Measurements from ENCODE around the gene AMH. TPM values are rescaled to one million over a fixed set of nuclear protein-coding genes. Genes with fewer than 3 reads are reported as not detected.

AMH gene
- total RNA-seq, 2 donors from 2014 or later: 0.92 to 0.95 TPM

- TF ChIP-seq, protein P1, sequence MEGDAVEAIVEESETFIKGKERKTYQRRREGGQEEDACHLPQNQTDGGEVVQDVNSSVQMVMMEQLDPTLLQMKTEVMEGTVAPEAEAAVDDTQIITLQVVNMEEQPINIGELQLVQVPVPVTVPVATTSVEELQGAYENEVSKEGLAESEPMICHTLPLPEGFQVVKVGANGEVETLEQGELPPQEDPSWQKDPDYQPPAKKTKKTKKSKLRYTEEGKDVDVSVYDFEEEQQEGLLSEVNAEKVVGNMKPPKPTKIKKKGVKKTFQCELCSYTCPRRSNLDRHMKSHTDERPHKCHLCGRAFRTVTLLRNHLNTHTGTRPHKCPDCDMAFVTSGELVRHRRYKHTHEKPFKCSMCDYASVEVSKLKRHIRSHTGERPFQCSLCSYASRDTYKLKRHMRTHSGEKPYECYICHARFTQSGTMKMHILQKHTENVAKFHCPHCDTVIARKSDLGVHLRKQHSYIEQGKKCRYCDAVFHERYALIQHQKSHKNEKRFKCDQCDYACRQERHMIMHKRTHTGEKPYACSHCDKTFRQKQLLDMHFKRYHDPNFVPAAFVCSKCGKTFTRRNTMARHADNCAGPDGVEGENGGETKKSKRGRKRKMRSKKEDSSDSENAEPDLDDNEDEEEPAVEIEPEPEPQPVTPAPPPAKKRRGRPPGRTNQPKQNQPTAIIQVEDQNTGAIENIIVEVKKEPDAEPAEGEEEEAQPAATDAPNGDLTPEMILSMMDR (IDR thresholded peaks at IDR 0.05): no peak
- no peak overlapping the region for H3K27ac ChIP-seq
- H3K4me3 ChIP-seq: no peak overlapping the region
- no peaks in the 10 kb centered on the region for H3K4me1 ChIP-seq (ENCODE audit: control insufficient read depth in 1 of 2, low read depth in 2 of 2)
- no peaks in the 10 kb centered on the region for H3K27me3 ChIP-seq (replicated peaks; ENCODE audit: insufficient read depth)
- ATAC-seq (ENCODE audit: insufficient number of reproducible peaks, low FRiP score, low read depth) (no peak), DNase-seq (ENCODE audit: low spot score) (no peak)
- H3K9me3 ChIP-seq: no peaks in the 10 kb centered on the region
- H3K36me3 ChIP-seq: peaks cover 53% of the 10 kb centered on the region
Measured at GRCh38 chr19:2216361-2217225, 32.5 kb upstream of the AMH start.

DNA sequence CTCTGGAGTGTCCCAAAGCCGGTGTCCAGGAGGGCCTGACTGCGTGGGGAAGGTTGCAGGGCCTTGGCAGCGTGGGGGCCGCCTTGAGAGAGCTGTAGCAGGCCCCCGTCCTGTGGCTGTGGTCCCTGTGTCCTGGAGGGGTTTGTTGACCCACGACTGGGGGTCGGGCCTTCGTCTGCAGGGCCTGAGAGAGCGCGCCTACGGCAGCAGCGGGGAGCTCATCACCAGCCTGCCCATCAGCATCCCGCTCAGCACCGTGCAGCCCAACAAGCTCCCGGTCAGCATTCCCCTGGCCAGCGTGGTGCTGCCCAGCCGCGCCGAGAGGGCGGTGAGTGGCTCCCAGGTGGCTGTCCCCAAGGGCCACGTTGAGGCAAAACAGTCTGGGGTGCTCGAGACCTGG is 31.5 kb upstream of the AMH start:
- Histone ChIP-seq H3K9me3 (no peaks in the 10 kb centered on the region), H3K27me3 (replicated peaks; ENCODE audit: insufficient read depth) (no peaks in the 10 kb centered on the region), H3K4me1 (ENCODE audit: control insufficient read depth in 1 of 2, low read depth in 2 of 2) (no peaks in the 10 kb centered on the region), H3K4me3 (no peak overlapping the region), H3K36me3 (peaks cover 50% of the 10 kb centered on the region), H3K27ac (no peak overlapping the region)
- DNase-seq (ENCODE audit: low spot score): no peak
- TF ChIP-seq, protein P1 (IDR thresholded peaks at IDR 0.05): no peak
- no peak for ATAC-seq (ENCODE audit: insufficient number of reproducible peaks, low FRiP score, low read depth)

- H3K36me3 ChIP-seq: peaks cover 38% of the 10 kb centered on the region
- DNase-seq (ENCODE audit: low spot score) (no peak), ATAC-seq (ENCODE audit: insufficient number of reproducible peaks, low FRiP score, low read depth) (no peak)
- H3K9me3 ChIP-seq: no peaks in the 10 kb centered on the region
- H3K27ac ChIP-seq: no peak overlapping the region
- H3K4me3 ChIP-seq: no peak overlapping the region
- no peaks in the 10 kb centered on the region for H3K27me3 ChIP-seq (replicated peaks; ENCODE audit: insufficient read depth)
- TF ChIP-seq, protein P1 (IDR thresholded peaks at IDR 0.05): no peak
- no peaks in the 10 kb centered on the region for H3K4me1 ChIP-seq (ENCODE audit: control insufficient read depth in 1 of 2, low read depth in 2 of 2)
Measured at GRCh38 chr19:2219726-2220125, 29.4 kb upstream of the AMH start.

- ATAC-seq (ENCODE audit: insufficient number of reproducible peaks, low FRiP score, low read depth): no peak
- H3K36me3 ChIP-seq: peaks cover 38% of the 10 kb centered on the region
- no peak overlapping the region for H3K27ac ChIP-seq
Measured at GRCh38 chr19:2221250-2221831, 27.8 kb upstream of the AMH start.

GRCh38 chr19:2221918-2222317 is 27.2 kb upstream of the AMH start:
- no peak overlapping the region for H3K4me3 ChIP-seq
- DNase-seq (ENCODE audit: low spot score) (no peak), ATAC-seq (ENCODE audit: insufficient number of reproducible peaks, low FRiP score, low read depth) (no peak)
- H3K36me3 ChIP-seq: peaks cover 40% of the 10 kb centered on the region
- H3K9me3 ChIP-seq: no peaks in the 10 kb centered on the region
- TF ChIP-seq, protein P1 (IDR thresholded peaks at IDR 0.05): no peak
- H3K27ac ChIP-seq: no peak overlapping the region
- H3K27me3 ChIP-seq (replicated peaks; ENCODE audit: insufficient read depth): no peaks in the 10 kb centered on the region
- H3K4me1 ChIP-seq (ENCODE audit: control insufficient read depth in 1 of 2, low read depth in 2 of 2): no peaks in the 10 kb centered on the region

More at GRCh38 chr19:2221250-2221831, 27.8 kb upstream of the AMH start:
- TF ChIP-seq, protein P1 (IDR thresholded peaks at IDR 0.05): no peak
- DNase-seq (ENCODE audit: low spot score): no peak
- H3K27me3 ChIP-seq (replicated peaks; ENCODE audit: insufficient read depth): no peaks in the 10 kb centered on the region
- H3K4me1 ChIP-seq (ENCODE audit: control insufficient read depth in 1 of 2, low read depth in 2 of 2): no peaks in the 10 kb centered on the region
- H3K4me3 ChIP-seq: no peak overlapping the region
- no peaks in the 10 kb centered on the region for H3K9me3 ChIP-seq
